Activated CD4-positive, alpha-beta T cell treated with anti-CD3 and anti-CD28 coated beads, Interleukin-2, amount 10 ng/mL, durations not matched to agents 7 days and 5 days (primary cell): ENCODE measurements around the gene SIT1. TPM values are rescaled to one million over a fixed set of nuclear protein-coding genes. Genes with fewer than 3 reads are reported as not detected.
"Not testable (repeated sequence)": the region's sequence is repeated elsewhere in the genome, so short reads cannot be mapped to it uniquely, and the experiment has no call there.

Experiments
- CTCF ChIA-PET: fragments of 350-600 bp; sonication (Branson Sonifier 250); formaldehyde crosslinking; loops from one replicate; lab custom pipeline; 2021; ENCODE audit warnings: antibody characterized with exemption; lab: Charles Lee
- POLR2A ChIA-PET: fragments of 350-600 bp; sonication (Branson Sonifier 250); formaldehyde crosslinking; loops from one replicate; lab custom pipeline; 2021; ENCODE audit warnings: antibody characterized with exemption; lab: Charles Lee
- DNase-seq: peaks from one replicate; pipeline ENCODE4 v3.0.0-alpha.2; 2020
- H3K27ac Mint-ChIP-seq: one replicate; pipeline ENCODE4 v1.8.0; 2021; ENCODE audit warnings: mild to moderate bottlenecking, moderate library complexity, mixed read lengths
- H3K27me3 Mint-ChIP-seq: one replicate; pipeline ENCODE4 v1.8.0; 2021; ENCODE audit warnings: mixed read lengths
- H3K36me3 Mint-ChIP-seq: one replicate; pipeline ENCODE4 v1.8.0; 2021; ENCODE audit warnings: low read depth, mixed read lengths
- H3K4me1 Mint-ChIP-seq: one replicate; pipeline ENCODE4 v1.8.0; 2021; ENCODE audit warnings: mixed read lengths
- H3K4me3 Mint-ChIP-seq: one replicate; pipeline ENCODE4 v1.8.0; 2021; ENCODE audit warnings: mild to moderate bottlenecking, moderate library complexity, mixed read lengths
- H3K9me3 Mint-ChIP-seq: one replicate; pipeline ENCODE4 v1.8.0; 2021; ENCODE audit warnings: mixed read lengths
- total RNA-seq, 2 experiments: library from RNA; stranded (reverse); gene quantifications; one replicate each; pipeline ENCODE4 v1.2.3, GENCODE V29; 2021

Gene SIT1
- total RNA-seq, 2 experiments from 2014 or later: 195 to 202 TPM

- Mint-ChIP-seq H3K27ac (no peak overlapping the region), H3K9me3 (no peaks in the 10 kb centered on the region), H3K4me3 (no peak overlapping the region), H3K27me3 (peaks cover 4% of the 10 kb centered on the region), H3K4me1 (peaks cover 61% of the 10 kb centered on the region), H3K36me3 (peaks cover 26% of the 10 kb centered on the region)
- ChIA-PET POLR2A (no interaction called here), CTCF (interaction anchor here (1.1 to 4.9 kb wide), 7 partner anchors 7 to 75 kb away, joined by 3 to 60 read pairs (median 8); partner anchors contain the start of genes CREB3 and TLN1)
- no peak for DNase-seq
Measured at GRCh38 chr9:35656348-35656747, 5.6 kb upstream of the SIT1 start.

- peaks cover 53% of the 10 kb centered on the region for H3K4me1 Mint-ChIP-seq
Measured at GRCh38 chr9:35653611-35654010, 2.9 kb upstream of the SIT1 start.

GRCh38 chr9:35652829-35653209 is 2.1 kb upstream of the SIT1 start:
- H3K4me1 Mint-ChIP-seq: peaks cover 59% of the 10 kb centered on the region
- no peak for DNase-seq
- no peak overlapping the region for H3K27ac Mint-ChIP-seq
- CTCF ChIA-PET: interaction anchor here (0.6 kb wide), 1 partner anchor 23 kb away, joined by 4 read pairs; no protein-coding TSS in a partner anchor
- H3K36me3 Mint-ChIP-seq: peaks cover 26% of the 10 kb centered on the region
- no peaks in the 10 kb centered on the region for H3K9me3 Mint-ChIP-seq
- POLR2A ChIA-PET: no interaction called here
- no peak overlapping the region for H3K4me3 Mint-ChIP-seq
- peaks cover 2% of the 10 kb centered on the region for H3K27me3 Mint-ChIP-seq

More at GRCh38 chr9:35653611-35654010, 2.9 kb upstream of the SIT1 start:
- peaks cover 20% of the 10 kb centered on the region for H3K36me3 Mint-ChIP-seq
- DNase-seq: no peak
- no peaks in the 10 kb centered on the region for H3K9me3 Mint-ChIP-seq
- H3K27me3 Mint-ChIP-seq: peaks cover 4% of the 10 kb centered on the region
- no peak overlapping the region for H3K27ac Mint-ChIP-seq
- H3K4me3 Mint-ChIP-seq: no peak overlapping the region
- ChIA-PET CTCF (interaction anchor here (0.6 to 1.1 kb wide), 4 partner anchors 8 to 103 kb away, joined by 3 to 5 read pairs (median 3); partner anchors contain the start of genes GBA2 and RGP1), POLR2A (no interaction called here)

- POLR2A ChIA-PET: no interaction called here
- H3K9me3 Mint-ChIP-seq: no peaks in the 10 kb centered on the region
- H3K4me3 Mint-ChIP-seq: peak overlapping the region; percentile 92
Measured at GRCh38 chr9:35651956-35652828, 1.5 kb upstream of the SIT1 start.

GRCh38 chr9:35649431-35650340 is 1.0 kb downstream of the SIT1 start:
- peak overlapping the region; percentile 92 for H3K4me3 Mint-ChIP-seq
- DNase-seq: peak; percentile 58

More at GRCh38 chr9:35651956-35652828, 1.5 kb upstream of the SIT1 start:
- CTCF ChIA-PET: interaction anchor here (0.6 to 8.1 kb wide), 5 partner anchors 11 to 48 kb away, joined by 3 to 92 read pairs (median 7); partner anchors contain the start of gene ARHGEF39
- no peak for DNase-seq
- Mint-ChIP-seq H3K27ac (no peak overlapping the region), H3K36me3 (peaks cover 29% of the 10 kb centered on the region), H3K4me1 (peaks cover 59% of the 10 kb centered on the region), H3K27me3 (no peaks in the 10 kb centered on the region)

GRCh38 chr9:35646533-35647265 is 4.0 kb downstream of the SIT1 start:
- Mint-ChIP-seq H3K36me3 (peaks cover 48% of the 10 kb centered on the region), H3K9me3 (no peaks in the 10 kb centered on the region), H3K27ac (peak overlapping the region; percentile 94), H3K4me3 (peak overlapping the region; percentile 92), H3K4me1 (peaks cover 64% of the 10 kb centered on the region), H3K27me3 (no peaks in the 10 kb centered on the region)
- CTCF ChIA-PET: interaction anchor here (0.5 to 8.1 kb wide), 26 partner anchors 8 to 552 kb away, joined by 3 to 92 read pairs (median 6); partner anchors contain the start of genes ARHGEF39, CCDC107, CREB3 and RMRP
- POLR2A ChIA-PET: interaction anchor here (0.9 to 1.8 kb wide), 4 partner anchors 18 to 43 kb away, joined by 3 to 9 read pairs (median 4); partner anchors contain the start of gene ARHGEF39
- DNase-seq: peak; percentile 94

More at GRCh38 chr9:35649431-35650340, 1.0 kb downstream of the SIT1 start:
- POLR2A ChIA-PET: interaction anchor here (0.6 kb wide), 1 partner anchor 101 kb away, joined by 3 read pairs; no protein-coding TSS in a partner anchor
- Mint-ChIP-seq H3K27me3 (no peaks in the 10 kb centered on the region), H3K9me3 (no peaks in the 10 kb centered on the region), H3K36me3 (peaks cover 33% of the 10 kb centered on the region), H3K27ac (peak overlapping the region; percentile 92), H3K4me1 (peaks cover 61% of the 10 kb centered on the region)
- CTCF ChIA-PET: interaction anchor here (1.0 to 8.1 kb wide), 10 partner anchors 8 to 82 kb away, joined by 3 to 92 read pairs (median 6); partner anchors contain the start of genes ARHGEF39, CCDC107, CREB3 and RMRP

GRCh38 chr9:35646153-35646532 is 4.6 kb downstream of the SIT1 start:
- no peak for DNase-seq
- POLR2A ChIA-PET: interaction anchor here (0.9 to 1.8 kb wide), 2 partner anchors 35 to 43 kb away, joined by 3 to 9 read pairs; no protein-coding TSS in a partner anchor
- no peaks in the 10 kb centered on the region for H3K27me3 Mint-ChIP-seq

GRCh38 chr9:35645736-35646135 is 5.0 kb downstream of the SIT1 start:
- ChIA-PET POLR2A (interaction anchor here (1.8 kb wide), 1 partner anchor 35 kb away, joined by 9 read pairs; no protein-coding TSS in a partner anchor), CTCF (interaction anchor here (0.6 to 8.1 kb wide), 17 partner anchors 8 to 1598 kb away, joined by 3 to 92 read pairs (median 10); partner anchors contain the start of genes ARHGEF39, CCDC107, CREB3 and RMRP)
- not testable (repeated sequence) for H3K27me3 Mint-ChIP-seq, DNase-seq, H3K9me3 Mint-ChIP-seq
- Mint-ChIP-seq H3K4me1 (peaks cover 64% of the 10 kb centered on the region), H3K27ac (peak overlapping the region; percentile 94), H3K4me3 (peak overlapping the region; percentile 92), H3K36me3 (peaks cover 58% of the 10 kb centered on the region)

More at GRCh38 chr9:35646153-35646532, 4.6 kb downstream of the SIT1 start:
- CTCF ChIA-PET: interaction anchor here (0.6 to 8.1 kb wide), 16 partner anchors 11 to 1598 kb away, joined by 3 to 92 read pairs (median 10); partner anchors contain the start of genes ARHGEF39, CCDC107, CREB3 and RMRP
- peaks cover 64% of the 10 kb centered on the region for H3K4me1 Mint-ChIP-seq
- peaks cover 3% of the 10 kb centered on the region for H3K9me3 Mint-ChIP-seq
- peak overlapping the region; percentile 92 for H3K4me3 Mint-ChIP-seq
- H3K36me3 Mint-ChIP-seq: peaks cover 54% of the 10 kb centered on the region
- H3K27ac Mint-ChIP-seq: peak overlapping the region; percentile 94

- ChIA-PET CTCF (interaction anchor here (0.6 to 1.4 kb wide), 3 partner anchors 11 to 32 kb away, joined by 3 to 5 read pairs (median 4); no protein-coding TSS in a partner anchor), POLR2A (no interaction called here)
- Mint-ChIP-seq H3K36me3 (peaks cover 50% of the 10 kb centered on the region), H3K27me3 (no peaks in the 10 kb centered on the region), H3K4me1 (peaks cover 71% of the 10 kb centered on the region), H3K27ac (no peak overlapping the region), H3K9me3 (peaks cover 12% of the 10 kb centered on the region), H3K4me3 (no peak overlapping the region)
- no peak for DNase-seq
Measured at GRCh38 chr9:35643046-35643445, 7.7 kb downstream of the SIT1 start.

- H3K27me3 Mint-ChIP-seq, POLR2A ChIA-PET, DNase-seq, CTCF ChIA-PET, H3K4me3 Mint-ChIP-seq, H3K27ac Mint-ChIP-seq: not testable (repeated sequence)
- Mint-ChIP-seq H3K9me3 (peaks cover 12% of the 10 kb centered on the region), H3K36me3 (peaks cover 50% of the 10 kb centered on the region), H3K4me1 (peaks cover 67% of the 10 kb centered on the region)
Measured at GRCh38 chr9:35641478-35641877, 9.3 kb downstream of the SIT1 start.

GRCh38 chr9:35640431-35640830 is 10.3 kb downstream of the SIT1 start:
- Mint-ChIP-seq H3K4me1 (peaks cover 66% of the 10 kb centered on the region), H3K36me3 (peaks cover 45% of the 10 kb centered on the region), H3K9me3 (peaks cover 12% of the 10 kb centered on the region)
- DNase-seq, H3K27ac Mint-ChIP-seq, POLR2A ChIA-PET, H3K4me3 Mint-ChIP-seq, H3K27me3 Mint-ChIP-seq: not testable (repeated sequence)
- CTCF ChIA-PET: interaction anchor here (1.0 to 2.6 kb wide), 5 partner anchors 10 to 91 kb away, joined by 3 to 9 read pairs (median 6); partner anchors contain the start of gene TLN1
